ELF-1 (cell line): Measurements from ENCODE around the gene TMEM208.

ENCODE experiments used
- DNase-seq: peaks from one replicate; pipeline ENCODE4 v3.0.0-alpha.2; 2016; ENCODE audit warnings: low read depth, low spot score

The TMEM208 gene

DNA sequence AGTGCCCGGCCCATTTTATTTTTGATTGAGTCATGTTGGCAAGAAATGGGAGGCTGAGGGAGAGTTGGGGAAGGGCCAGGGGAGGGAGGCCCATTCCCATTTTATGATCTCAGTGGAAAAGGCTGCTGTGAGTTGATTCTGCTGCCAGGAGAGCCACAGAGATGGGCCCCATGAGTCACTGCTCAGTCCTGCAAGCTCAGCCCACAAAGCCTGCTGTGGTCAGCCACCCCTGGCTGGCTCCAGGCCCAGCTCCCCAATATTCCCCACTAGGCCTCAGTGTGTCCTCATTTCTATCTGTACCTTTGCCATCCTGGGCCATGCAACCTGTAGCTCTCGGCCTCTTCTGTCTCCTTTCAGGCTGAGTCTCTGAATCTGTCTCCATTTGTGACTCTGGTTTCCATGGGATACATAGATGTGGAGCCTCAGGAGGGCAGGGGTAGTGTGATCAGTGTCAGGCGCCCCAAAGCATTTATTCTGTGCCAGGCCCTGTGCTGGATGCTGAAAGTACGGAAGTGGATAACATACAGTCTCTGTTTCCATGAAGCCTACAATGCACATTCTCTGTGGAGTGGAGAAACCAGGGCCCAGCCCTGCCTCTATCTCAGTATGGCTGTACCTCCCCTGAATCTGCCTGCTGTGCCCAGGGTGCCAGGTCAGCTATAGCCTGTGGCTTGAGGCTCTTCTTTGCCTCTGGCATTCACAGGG is 50.5 kb downstream of the TMEM208 start:
- DNase-seq: no peak

DNA sequence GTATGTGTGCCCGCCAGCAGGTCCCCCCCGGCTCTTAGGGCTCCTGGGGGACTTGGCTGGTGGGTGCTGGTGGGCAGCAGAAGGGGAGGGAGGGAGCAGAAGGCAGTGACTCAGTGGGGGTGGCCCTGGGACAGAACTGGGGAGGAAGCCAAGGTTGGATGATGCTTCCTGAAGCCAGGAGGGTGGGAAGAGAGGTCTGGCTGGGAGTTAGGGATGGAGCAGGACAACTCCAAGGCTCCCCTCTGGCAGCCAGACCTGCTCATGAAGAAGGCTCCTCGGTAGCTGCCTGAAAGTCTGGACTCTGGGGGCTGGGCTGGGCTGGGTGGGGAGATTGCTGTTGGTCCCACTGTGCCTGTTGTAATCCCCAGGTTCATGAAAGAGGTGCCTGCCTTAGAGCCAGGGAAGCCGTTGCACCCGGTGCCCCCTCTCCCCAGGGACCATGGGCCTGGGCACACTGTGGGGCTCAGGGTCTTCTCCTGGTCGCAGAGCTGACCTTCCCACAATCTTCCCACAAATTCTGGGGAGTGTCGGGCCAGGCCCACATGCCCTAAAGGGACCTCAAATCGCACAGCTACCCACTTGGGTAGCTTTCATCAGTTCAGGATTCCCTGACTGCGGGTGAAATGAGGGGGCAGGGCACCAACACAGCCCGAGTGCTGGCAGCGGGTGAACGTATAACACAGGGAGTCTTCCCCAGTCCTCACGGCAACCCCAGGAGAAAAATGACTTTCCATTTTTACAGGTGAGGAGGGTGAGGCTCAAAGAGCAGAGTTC is 51.3 kb downstream of the TMEM208 start:
- DNase-seq: no peak
